HepG2 (cell line): Measurements from ENCODE around the gene CECR2.

ENCODE experiments used
- EZH2 ChIP-seq: conservative IDR thresholded peaks from 2 replicates; pipeline ENCODE4 v1.6.1; 2012; ENCODE audit warnings: mild to moderate bottlenecking, low read depth, low read length, moderate library complexity
- GABPA ChIP-seq, 2 experiments: IDR thresholded peaks; 2 replicates each; pipeline ENCODE4 v1.6.1; 2011 to 2016; ENCODE audit warnings: low read depth in 2 of 2, low read length in 1 of 2, missing biosample characterization in 1 of 2, missing genetic modification characterization in 1 of 2
- JUND ChIP-seq: sonication (generic); formaldehyde crosslinking; IDR thresholded peaks from 2 replicates; pipeline ENCODE4 v1.8.0; 2022; ENCODE audit warnings: mild to moderate bottlenecking, missing genetic modification reagents
- KLF16 ChIP-seq, 2 experiments: sonication (generic) in 1 of 2; formaldehyde crosslinking in 1 of 2; IDR thresholded peaks; 2 replicates each; pipeline versions ENCODE4 v1.6.1 to v1.8.0; 2016 to 2023; ENCODE audit warnings: missing genetic modification reagents in 2 of 2, missing compliant biosample characterization in 1 of 2
- TBP ChIP-seq: sonication (generic); formaldehyde crosslinking; IDR thresholded peaks from 2 replicates; pipeline ENCODE4 v1.5.0; 2020; ENCODE audit warnings: missing genetic modification reagents
- TGIF2 ChIP-seq: IDR thresholded peaks from 2 replicates; pipeline ENCODE4 v1.6.1; 2016; ENCODE audit warnings: control low read depth, missing compliant biosample characterization
- ZNF629 ChIP-seq: sonication (generic); formaldehyde crosslinking; conservative IDR thresholded peaks from 2 replicates; pipeline ENCODE4 v1.5.0; 2020; ENCODE audit warnings: missing genetic modification reagents
- TF ChIP-seq, protein P1 (sequence below): IDR thresholded peaks from 2 replicates; pipeline ENCODE4 v1.6.1; 2016; ENCODE audit warnings: low read depth
- TF ChIP-seq, protein P2 (sequence below): sonication (generic); formaldehyde crosslinking; IDR thresholded peaks from 2 replicates; pipeline ENCODE4 v1.5.0; 2020; ENCODE audit warnings: mild to moderate bottlenecking, missing genetic modification reagents, moderate library complexity
- TF ChIP-seq, protein P3 (sequence below): sonication (generic); formaldehyde crosslinking; IDR thresholded peaks from 2 replicates; pipeline ENCODE4 v1.4.0; 2020; ENCODE audit warnings: mild to moderate bottlenecking, missing genetic modification reagents
- TF ChIP-seq, protein P4 (sequence below): sonication (generic); formaldehyde crosslinking; IDR thresholded peaks from 2 replicates; pipeline ENCODE4 v1.5.0; 2020; ENCODE audit warnings: missing genetic modification reagents

DNA sequence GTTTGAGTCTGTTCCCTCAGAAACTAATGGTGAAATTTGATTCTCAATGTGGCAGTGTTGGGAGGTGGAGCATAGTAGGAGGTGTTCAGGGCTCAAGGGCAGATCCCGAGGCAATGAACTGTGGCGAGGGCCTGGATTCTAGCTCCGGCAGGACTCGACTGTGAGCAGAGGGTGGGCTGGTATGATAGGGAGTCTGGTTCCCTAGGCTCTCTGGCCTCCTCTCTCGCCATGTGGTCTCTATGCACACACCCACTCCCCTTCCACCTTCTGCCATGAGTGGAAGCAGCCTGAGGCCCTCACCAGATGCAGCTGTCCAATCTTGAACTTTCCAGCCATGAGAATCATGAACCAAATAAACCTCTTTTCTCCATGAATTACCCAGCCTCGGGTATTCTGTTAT lies 227.0 kb downstream of the CECR2 start:
- no peak for TF ChIP-seq JUND (CRISPR knock-in tag)
- TF ChIP-seq, protein P1, sequence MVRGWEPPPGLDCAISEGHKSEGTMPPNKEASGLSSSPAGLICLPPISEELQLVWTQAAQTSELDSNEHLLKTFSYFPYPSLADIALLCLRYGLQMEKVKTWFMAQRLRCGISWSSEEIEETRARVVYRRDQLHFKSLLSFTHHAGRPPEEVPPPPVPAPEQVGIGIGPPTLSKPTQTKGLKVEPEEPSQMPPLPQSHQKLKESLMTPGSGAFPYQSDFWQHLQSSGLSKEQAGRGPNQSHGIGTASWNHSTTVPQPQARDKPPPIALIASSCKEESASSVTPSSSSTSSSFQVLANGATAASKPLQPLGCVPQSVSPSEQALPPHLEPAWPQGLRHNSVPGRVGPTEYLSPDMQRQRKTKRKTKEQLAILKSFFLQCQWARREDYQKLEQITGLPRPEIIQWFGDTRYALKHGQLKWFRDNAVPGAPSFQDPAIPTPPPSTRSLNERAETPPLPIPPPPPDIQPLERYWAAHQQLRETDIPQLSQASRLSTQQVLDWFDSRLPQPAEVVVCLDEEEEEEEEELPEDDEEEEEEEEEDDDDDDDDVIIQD (CRISPR knock-in tag): no peak
- TF ChIP-seq EZH2: no peak
- TF ChIP-seq, protein P2, sequence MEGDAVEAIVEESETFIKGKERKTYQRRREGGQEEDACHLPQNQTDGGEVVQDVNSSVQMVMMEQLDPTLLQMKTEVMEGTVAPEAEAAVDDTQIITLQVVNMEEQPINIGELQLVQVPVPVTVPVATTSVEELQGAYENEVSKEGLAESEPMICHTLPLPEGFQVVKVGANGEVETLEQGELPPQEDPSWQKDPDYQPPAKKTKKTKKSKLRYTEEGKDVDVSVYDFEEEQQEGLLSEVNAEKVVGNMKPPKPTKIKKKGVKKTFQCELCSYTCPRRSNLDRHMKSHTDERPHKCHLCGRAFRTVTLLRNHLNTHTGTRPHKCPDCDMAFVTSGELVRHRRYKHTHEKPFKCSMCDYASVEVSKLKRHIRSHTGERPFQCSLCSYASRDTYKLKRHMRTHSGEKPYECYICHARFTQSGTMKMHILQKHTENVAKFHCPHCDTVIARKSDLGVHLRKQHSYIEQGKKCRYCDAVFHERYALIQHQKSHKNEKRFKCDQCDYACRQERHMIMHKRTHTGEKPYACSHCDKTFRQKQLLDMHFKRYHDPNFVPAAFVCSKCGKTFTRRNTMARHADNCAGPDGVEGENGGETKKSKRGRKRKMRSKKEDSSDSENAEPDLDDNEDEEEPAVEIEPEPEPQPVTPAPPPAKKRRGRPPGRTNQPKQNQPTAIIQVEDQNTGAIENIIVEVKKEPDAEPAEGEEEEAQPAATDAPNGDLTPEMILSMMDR (CRISPR knock-in tag): no peak
- no peak for TF ChIP-seq ZNF629 (CRISPR knock-in tag)
- TF ChIP-seq TBP (CRISPR knock-in tag): no peak
- TF ChIP-seq, protein P3, sequence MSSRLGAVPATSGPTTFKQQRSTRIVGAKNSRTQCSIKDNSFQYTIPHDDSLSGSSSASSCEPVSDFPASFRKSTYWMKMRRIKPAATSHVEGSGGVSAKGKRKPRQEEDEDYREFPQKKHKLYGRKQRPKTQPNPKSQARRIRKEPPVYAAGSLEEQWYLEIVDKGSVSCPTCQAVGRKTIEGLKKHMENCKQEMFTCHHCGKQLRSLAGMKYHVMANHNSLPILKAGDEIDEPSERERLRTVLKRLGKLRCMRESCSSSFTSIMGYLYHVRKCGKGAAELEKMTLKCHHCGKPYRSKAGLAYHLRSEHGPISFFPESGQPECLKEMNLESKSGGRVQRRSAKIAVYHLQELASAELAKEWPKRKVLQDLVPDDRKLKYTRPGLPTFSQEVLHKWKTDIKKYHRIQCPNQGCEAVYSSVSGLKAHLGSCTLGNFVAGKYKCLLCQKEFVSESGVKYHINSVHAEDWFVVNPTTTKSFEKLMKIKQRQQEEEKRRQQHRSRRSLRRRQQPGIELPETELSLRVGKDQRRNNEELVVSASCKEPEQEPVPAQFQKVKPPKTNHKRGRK: no peak
- no peak for TF ChIP-seq KLF16 (CRISPR knock-in tag; IDR thresholded peaks at IDR 0.05)
- TF ChIP-seq, protein P4, sequence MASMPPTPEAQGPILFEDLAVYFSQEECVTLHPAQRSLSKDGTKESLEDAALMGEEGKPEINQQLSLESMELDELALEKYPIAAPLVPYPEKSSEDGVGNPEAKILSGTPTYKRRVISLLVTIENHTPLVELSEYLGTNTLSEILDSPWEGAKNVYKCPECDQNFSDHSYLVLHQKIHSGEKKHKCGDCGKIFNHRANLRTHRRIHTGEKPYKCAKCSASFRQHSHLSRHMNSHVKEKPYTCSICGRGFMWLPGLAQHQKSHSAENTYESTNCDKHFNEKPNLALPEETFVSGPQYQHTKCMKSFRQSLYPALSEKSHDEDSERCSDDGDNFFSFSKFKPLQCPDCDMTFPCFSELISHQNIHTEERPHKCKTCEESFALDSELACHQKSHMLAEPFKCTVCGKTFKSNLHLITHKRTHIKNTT (CRISPR knock-in tag): no peak
- no peak for TF ChIP-seq TGIF2 (CRISPR knock-in tag)
- no peak for TF ChIP-seq GABPA (IDR thresholded peaks at IDR 0.05; ENCODE audit: low read depth, low read length)
- TF ChIP-seq GABPA (CRISPR knock-in tag; IDR thresholded peaks at IDR 0.05; ENCODE audit: low read depth): no peak
